Measurements from ENCODE around the gene TBC1D23. TPM values are rescaled to one million over a fixed set of nuclear protein-coding genes. Genes with fewer than 3 reads are reported as not detected.

TBC1D23 gene
- total RNA-seq, 1 experiment from 2014 or later, result 37.9 TPM

DNA sequence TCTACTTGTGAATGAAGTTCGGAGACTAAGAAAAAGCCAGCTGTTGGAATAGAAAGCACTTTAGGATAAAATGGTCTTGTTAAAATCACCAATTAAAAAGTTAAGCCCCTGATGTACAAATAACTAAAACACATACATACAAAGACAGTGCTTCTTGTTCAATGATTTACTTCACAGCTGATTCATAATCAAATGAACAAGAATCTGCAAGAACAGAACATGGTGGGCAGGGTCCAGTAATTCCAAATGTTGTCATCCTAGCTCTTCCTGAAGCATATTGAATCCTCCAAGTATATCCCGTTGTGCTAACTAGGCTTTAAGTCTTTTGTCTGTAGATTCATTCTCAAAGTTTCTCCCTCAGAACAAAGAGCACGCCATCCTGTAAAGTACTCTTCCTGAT is 98.2 kb downstream of the TBC1D23 start:
- Histone ChIP-seq H3K27me3 (ENCODE audit: low read length) (no peaks in the 10 kb centered on the region), H3K36me3 (ENCODE audit: low read depth, low read length) (peaks cover 55% of the 10 kb centered on the region), H3K79me2 (ENCODE audit: low read length) (no peaks in the 10 kb centered on the region), H3K9ac (ENCODE audit: low read length) (no peak overlapping the region), H2AFZ (ENCODE audit: low read length) (no peak overlapping the region), H3K27ac (ENCODE audit: low read length) (no peak overlapping the region), H3K4me1 (ENCODE audit: insufficient read depth, low read length) (peaks cover 16% of the 10 kb centered on the region), H3F3A (ENCODE audit: low read length, unreplicated experiment) (no peaks in the 10 kb centered on the region), H3K4me3 (ENCODE audit: low read length) (no peak overlapping the region), H3K9me2 (replicated peaks; ENCODE audit: low read length) (no peaks in the 10 kb centered on the region), H3K9me3 (ENCODE audit: low read length) (no peaks in the 10 kb centered on the region), H3K4me2 (ENCODE audit: low read length) (no peak overlapping the region), H4K20me1 (ENCODE audit: low read length) (no peaks in the 10 kb centered on the region)
- no TSS peak for BruUV-seq (replicated peaks)
- CTCF ChIA-PET, result no interaction called here
- POLR2A ChIA-PET (ENCODE audit: unreplicated experiment), result no interaction called here
- ATAC-seq (no peak), DNase-seq (no peak)
- intact Hi-C loops (cut with micrococcal nuclease), result no loop called here
- TF ChIP-seq EZH2 (IDR thresholded peaks at IDR 0.05; ENCODE audit: low read length, unreplicated experiment) (no peak), CTCF (conservative IDR thresholded peaks at IDR 0.05; ENCODE audit: low read depth, low read length) (no peak), EZH2phosphoT487 (IDR thresholded peaks at IDR 0.05; ENCODE audit: borderline replicate concordance, low read length) (no peak)

- H3K27ac ChIP-seq (ENCODE audit: low read length), result no peak overlapping the region
Measured at GRCh38 chr3:100360757-100361496, 100.1 kb downstream of the TBC1D23 start.

More at GRCh38 chr3:100360757-100361496, 100.1 kb downstream of the TBC1D23 start:
- no peak overlapping the region for H3K9ac ChIP-seq (ENCODE audit: low read length)
- H3K4me1 ChIP-seq (ENCODE audit: insufficient read depth, low read length), result peaks cover 16% of the 10 kb centered on the region
- H3K9me3 ChIP-seq (ENCODE audit: low read length), result no peaks in the 10 kb centered on the region
- no peak overlapping the region for H2AFZ ChIP-seq (ENCODE audit: low read length)
- POLR2A ChIA-PET (ENCODE audit: unreplicated experiment), result no interaction called here
- TF ChIP-seq EZH2phosphoT487 (IDR thresholded peaks at IDR 0.05; ENCODE audit: borderline replicate concordance, low read length), result no peak
- TF ChIP-seq CTCF (conservative IDR thresholded peaks at IDR 0.05; ENCODE audit: low read depth, low read length), result no peak
- TF ChIP-seq EZH2 (IDR thresholded peaks at IDR 0.05; ENCODE audit: low read length, unreplicated experiment), result no peak
- H3K9me2 ChIP-seq (replicated peaks; ENCODE audit: low read length), result no peaks in the 10 kb centered on the region
- no TSS peak for BruUV-seq (replicated peaks)
- no peaks in the 10 kb centered on the region for H3K79me2 ChIP-seq (ENCODE audit: low read length)
- intact Hi-C loops (cut with micrococcal nuclease), result no loop called here
- H4K20me1 ChIP-seq (ENCODE audit: low read length), result 0 out of 2 replicates have a peak, but pooled peaks cover under 1% of the 10 kb centered on the region
- 0 out of 2 replicates have a peak overlapping the region, but pooled peaks have one; percentile 12 for H3K4me2 ChIP-seq (ENCODE audit: low read length)
- H3K4me3 ChIP-seq (ENCODE audit: low read length), result no peak overlapping the region
- CTCF ChIA-PET, result interaction anchor here (0.7 kb wide), 1 partner anchor 125 kb away, joined by 4 read pairs; no protein-coding TSS in a partner anchor
- no peaks in the 10 kb centered on the region for H3F3A ChIP-seq (ENCODE audit: low read length, unreplicated experiment)
- no peaks in the 10 kb centered on the region for H3K27me3 ChIP-seq (ENCODE audit: low read length)
- H3K36me3 ChIP-seq (ENCODE audit: low read depth, low read length), result peaks cover 64% of the 10 kb centered on the region
- ATAC-seq, result peak; percentile 83
- peak; percentile 74 for DNase-seq
